K562 (cell line): Measurements from ENCODE around the gene NIPBL. TPM values are rescaled to one million over a fixed set of nuclear protein-coding genes. Genes with fewer than 3 reads are reported as not detected.
A peak's percentile ranks its signal among the peaks of the same experiment; 100 is the strongest.

Experiments
- KDM4B ChIP-seq, 2 experiments: fragments of 450-650 bp in 1 of 2; sonication (generic) in 1 of 2; IDR thresholded peaks; 2 replicates each; pipeline ENCODE4 v1.6.1; 2016 to 2017; ENCODE audit warnings: borderline replicate concordance in 2 of 2, antibody characterized with exemption in 1 of 2, low read depth in 1 of 2, mild to moderate bottlenecking in 1 of 2
- MAZ ChIP-seq, 2 experiments: fragments of 450-650 bp in 1 of 2; sonication (generic) in 1 of 2; formaldehyde crosslinking; IDR thresholded peaks in 1 of 2; conservative IDR thresholded peaks in 1 of 2; 2 replicates each; pipeline versions ENCODE4 v1.4.0 to v1.5.0; 2020; ENCODE audit warnings: mild to moderate bottlenecking in 1 of 2, missing genetic modification reagents in 1 of 2
- ZNF445 ChIP-seq: fragments of 250-450 bp; sonication (Bioruptor Pico); IDR thresholded peaks from 2 replicates; pipeline ENCODE4 v1.4.0; 2020; ENCODE audit warnings: low read depth, mild to moderate bottlenecking, moderate library complexity
- polyA plus RNA-seq, 8 experiments: library from polyadenylated mRNA; depleted of rRNA in 4 of 8; stranded (reverse) in 5 of 8; unstranded in 3 of 8; fragments of >200 nt; fragmentation: Nextera tagmentation in 2 of 8; fragmentation: Illumina TruSeq in 1 of 8; extraction: Ambion mirVana in 2 of 8; extraction: Trizol in 1 of 8; gene quantifications; 2 replicates each; pipeline versions ENCODE4 v1.2.1 to v1.2.3, GENCODE V29; 2011 to 2014; ENCODE audit warnings: inconsistent platforms in 1 of 8, missing spikeins in 1 of 8
- total RNA-seq, 7 experiments: library from RNA; depleted of rRNA in 6 of 7; stranded (reverse); fragments of >200 nt in 6 of 7; fragmentation: Illumina TruSeq in 2 of 7; extraction: Trizol in 2 of 7; gene quantifications; 2 replicates each; pipeline versions ENCODE4 v1.2.1 to v1.2.3, GENCODE V29; 2011 to 2021; ENCODE audit warnings: low replicate concordance in 1 of 7
- TF ChIP-seq, protein P1 (sequence below): fragments of 200-600 bp; sonication (generic); IDR thresholded peaks from one replicate; pipeline ENCODE4 v1.6.1; 2012; ENCODE audit warnings: mild to moderate bottlenecking, low read depth, low read length, inconsistent platforms
- TF ChIP-seq, protein P2 (sequence below): sonication (generic); formaldehyde crosslinking; IDR thresholded peaks from 2 replicates; pipeline ENCODE4 v1.4.0; 2020; ENCODE audit warnings: mild to moderate bottlenecking, missing genetic modification reagents
- TF ChIP-seq, protein P3 (sequence below): fragments of 250-450 bp; sonication (Bioruptor Pico); IDR thresholded peaks from 2 replicates; pipeline ENCODE4 v1.8.0; 2021; ENCODE audit warnings: moderate library complexity, mild to moderate bottlenecking, inconsistent platforms
- TF ChIP-seq, protein P4 (sequence below): fragments of 450-650 bp; formaldehyde crosslinking; conservative IDR thresholded peaks from 2 replicates; pipeline ENCODE4 v1.4.0; 2022; ENCODE audit warnings: mild to moderate bottlenecking, missing genetic modification characterization
- TF ChIP-seq, protein P5 (sequence below): sonication (generic); formaldehyde crosslinking; IDR thresholded peaks from 2 replicates; pipeline ENCODE4 v1.8.0; 2022; ENCODE audit warnings: mild to moderate bottlenecking, low read depth, missing genetic modification reagents

The NIPBL gene
- total and polyA plus RNA-seq, 9 of the 15 experiments (the other 6 are each of a cell fraction or from before 2014, with no cell fraction given) = 12.9 to 56.7 (median 38.9) TPM

DNA sequence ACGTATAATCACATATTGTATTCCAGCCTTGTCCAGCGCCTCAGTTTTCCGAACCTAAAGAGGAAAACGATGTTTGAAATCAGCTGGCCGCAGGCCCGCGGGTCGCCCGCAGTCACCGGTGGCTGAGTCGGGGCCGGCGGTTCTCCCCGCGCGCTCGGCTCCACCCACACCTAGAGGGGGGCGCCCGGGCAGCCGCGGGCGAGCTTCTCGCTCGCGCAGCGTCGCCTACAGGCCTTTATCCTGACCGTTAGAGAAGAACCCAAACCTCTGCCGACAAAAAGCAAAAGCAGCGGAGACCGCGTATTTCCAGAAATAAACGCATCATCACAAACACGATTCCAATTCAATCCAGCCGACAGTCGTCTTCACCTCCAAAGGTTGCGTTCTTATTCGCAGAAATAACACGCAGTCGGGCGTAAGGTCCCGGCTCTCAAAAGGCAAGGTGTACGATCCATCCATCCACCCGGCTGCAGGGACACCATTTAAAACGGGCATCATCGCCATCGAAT, 725 bp upstream of the NIPBL start (continued):
- TF ChIP-seq, protein P1, sequence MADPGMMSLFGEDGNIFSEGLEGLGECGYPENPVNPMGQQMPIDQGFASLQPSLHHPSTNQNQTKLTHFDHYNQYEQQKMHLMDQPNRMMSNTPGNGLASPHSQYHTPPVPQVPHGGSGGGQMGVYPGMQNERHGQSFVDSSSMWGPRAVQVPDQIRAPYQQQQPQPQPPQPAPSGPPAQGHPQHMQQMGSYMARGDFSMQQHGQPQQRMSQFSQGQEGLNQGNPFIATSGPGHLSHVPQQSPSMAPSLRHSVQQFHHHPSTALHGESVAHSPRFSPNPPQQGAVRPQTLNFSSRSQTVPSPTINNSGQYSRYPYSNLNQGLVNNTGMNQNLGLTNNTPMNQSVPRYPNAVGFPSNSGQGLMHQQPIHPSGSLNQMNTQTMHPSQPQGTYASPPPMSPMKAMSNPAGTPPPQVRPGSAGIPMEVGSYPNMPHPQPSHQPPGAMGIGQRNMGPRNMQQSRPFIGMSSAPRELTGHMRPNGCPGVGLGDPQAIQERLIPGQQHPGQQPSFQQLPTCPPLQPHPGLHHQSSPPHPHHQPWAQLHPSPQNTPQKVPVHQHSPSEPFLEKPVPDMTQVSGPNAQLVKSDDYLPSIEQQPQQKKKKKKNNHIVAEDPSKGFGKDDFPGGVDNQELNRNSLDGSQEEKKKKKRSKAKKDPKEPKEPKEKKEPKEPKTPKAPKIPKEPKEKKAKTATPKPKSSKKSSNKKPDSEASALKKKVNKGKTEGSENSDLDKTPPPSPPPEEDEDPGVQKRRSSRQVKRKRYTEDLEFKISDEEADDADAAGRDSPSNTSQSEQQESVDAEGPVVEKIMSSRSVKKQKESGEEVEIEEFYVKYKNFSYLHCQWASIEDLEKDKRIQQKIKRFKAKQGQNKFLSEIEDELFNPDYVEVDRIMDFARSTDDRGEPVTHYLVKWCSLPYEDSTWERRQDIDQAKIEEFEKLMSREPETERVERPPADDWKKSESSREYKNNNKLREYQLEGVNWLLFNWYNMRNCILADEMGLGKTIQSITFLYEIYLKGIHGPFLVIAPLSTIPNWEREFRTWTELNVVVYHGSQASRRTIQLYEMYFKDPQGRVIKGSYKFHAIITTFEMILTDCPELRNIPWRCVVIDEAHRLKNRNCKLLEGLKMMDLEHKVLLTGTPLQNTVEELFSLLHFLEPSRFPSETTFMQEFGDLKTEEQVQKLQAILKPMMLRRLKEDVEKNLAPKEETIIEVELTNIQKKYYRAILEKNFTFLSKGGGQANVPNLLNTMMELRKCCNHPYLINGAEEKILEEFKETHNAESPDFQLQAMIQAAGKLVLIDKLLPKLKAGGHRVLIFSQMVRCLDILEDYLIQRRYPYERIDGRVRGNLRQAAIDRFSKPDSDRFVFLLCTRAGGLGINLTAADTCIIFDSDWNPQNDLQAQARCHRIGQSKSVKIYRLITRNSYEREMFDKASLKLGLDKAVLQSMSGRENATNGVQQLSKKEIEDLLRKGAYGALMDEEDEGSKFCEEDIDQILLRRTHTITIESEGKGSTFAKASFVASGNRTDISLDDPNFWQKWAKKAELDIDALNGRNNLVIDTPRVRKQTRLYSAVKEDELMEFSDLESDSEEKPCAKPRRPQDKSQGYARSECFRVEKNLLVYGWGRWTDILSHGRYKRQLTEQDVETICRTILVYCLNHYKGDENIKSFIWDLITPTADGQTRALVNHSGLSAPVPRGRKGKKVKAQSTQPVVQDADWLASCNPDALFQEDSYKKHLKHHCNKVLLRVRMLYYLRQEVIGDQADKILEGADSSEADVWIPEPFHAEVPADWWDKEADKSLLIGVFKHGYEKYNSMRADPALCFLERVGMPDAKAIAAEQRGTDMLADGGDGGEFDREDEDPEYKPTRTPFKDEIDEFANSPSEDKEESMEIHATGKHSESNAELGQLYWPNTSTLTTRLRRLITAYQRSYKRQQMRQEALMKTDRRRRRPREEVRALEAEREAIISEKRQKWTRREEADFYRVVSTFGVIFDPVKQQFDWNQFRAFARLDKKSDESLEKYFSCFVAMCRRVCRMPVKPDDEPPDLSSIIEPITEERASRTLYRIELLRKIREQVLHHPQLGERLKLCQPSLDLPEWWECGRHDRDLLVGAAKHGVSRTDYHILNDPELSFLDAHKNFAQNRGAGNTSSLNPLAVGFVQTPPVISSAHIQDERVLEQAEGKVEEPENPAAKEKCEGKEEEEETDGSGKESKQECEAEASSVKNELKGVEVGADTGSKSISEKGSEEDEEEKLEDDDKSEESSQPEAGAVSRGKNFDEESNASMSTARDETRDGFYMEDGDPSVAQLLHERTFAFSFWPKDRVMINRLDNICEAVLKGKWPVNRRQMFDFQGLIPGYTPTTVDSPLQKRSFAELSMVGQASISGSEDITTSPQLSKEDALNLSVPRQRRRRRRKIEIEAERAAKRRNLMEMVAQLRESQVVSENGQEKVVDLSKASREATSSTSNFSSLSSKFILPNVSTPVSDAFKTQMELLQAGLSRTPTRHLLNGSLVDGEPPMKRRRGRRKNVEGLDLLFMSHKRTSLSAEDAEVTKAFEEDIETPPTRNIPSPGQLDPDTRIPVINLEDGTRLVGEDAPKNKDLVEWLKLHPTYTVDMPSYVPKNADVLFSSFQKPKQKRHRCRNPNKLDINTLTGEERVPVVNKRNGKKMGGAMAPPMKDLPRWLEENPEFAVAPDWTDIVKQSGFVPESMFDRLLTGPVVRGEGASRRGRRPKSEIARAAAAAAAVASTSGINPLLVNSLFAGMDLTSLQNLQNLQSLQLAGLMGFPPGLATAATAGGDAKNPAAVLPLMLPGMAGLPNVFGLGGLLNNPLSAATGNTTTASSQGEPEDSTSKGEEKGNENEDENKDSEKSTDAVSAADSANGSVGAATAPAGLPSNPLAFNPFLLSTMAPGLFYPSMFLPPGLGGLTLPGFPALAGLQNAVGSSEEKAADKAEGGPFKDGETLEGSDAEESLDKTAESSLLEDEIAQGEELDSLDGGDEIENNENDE = no peak
- TF ChIP-seq, protein P2, sequence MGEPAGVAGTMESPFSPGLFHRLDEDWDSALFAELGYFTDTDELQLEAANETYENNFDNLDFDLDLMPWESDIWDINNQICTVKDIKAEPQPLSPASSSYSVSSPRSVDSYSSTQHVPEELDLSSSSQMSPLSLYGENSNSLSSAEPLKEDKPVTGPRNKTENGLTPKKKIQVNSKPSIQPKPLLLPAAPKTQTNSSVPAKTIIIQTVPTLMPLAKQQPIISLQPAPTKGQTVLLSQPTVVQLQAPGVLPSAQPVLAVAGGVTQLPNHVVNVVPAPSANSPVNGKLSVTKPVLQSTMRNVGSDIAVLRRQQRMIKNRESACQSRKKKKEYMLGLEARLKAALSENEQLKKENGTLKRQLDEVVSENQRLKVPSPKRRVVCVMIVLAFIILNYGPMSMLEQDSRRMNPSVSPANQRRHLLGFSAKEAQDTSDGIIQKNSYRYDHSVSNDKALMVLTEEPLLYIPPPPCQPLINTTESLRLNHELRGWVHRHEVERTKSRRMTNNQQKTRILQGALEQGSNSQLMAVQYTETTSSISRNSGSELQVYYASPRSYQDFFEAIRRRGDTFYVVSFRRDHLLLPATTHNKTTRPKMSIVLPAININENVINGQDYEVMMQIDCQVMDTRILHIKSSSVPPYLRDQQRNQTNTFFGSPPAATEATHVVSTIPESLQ (CRISPR knock-in tag) = 0 out of 2 replicates have a peak, but pooled peaks have one; percentile 63
- no peak for TF ChIP-seq KDM4B (IDR thresholded peaks at IDR 0.05; ENCODE audit: borderline replicate concordance in 2 of 2, low read depth in 1 of 2)
- TF ChIP-seq MAZ (CRISPR knock-in tag; conservative IDR thresholded peaks at IDR 0.05 in 1 of 2, IDR thresholded peaks at IDR 0.05 in 1 of 2) = peak in 1 of 2 experiments; percentile 83; a peak in 3 of 4 replicates
- TF ChIP-seq, protein P3, sequence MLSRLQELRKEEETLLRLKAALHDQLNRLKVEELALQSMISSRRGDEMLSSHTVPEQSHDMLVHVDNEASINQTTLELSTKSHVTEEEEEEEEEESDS = no peak
- no peak for TF ChIP-seq ZNF445 (CRISPR knock-in tag)
- TF ChIP-seq, protein P4, sequence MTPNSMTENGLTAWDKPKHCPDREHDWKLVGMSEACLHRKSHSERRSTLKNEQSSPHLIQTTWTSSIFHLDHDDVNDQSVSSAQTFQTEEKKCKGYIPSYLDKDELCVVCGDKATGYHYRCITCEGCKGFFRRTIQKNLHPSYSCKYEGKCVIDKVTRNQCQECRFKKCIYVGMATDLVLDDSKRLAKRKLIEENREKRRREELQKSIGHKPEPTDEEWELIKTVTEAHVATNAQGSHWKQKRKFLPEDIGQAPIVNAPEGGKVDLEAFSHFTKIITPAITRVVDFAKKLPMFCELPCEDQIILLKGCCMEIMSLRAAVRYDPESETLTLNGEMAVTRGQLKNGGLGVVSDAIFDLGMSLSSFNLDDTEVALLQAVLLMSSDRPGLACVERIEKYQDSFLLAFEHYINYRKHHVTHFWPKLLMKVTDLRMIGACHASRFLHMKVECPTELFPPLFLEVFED = no peak
- TF ChIP-seq, protein P5, sequence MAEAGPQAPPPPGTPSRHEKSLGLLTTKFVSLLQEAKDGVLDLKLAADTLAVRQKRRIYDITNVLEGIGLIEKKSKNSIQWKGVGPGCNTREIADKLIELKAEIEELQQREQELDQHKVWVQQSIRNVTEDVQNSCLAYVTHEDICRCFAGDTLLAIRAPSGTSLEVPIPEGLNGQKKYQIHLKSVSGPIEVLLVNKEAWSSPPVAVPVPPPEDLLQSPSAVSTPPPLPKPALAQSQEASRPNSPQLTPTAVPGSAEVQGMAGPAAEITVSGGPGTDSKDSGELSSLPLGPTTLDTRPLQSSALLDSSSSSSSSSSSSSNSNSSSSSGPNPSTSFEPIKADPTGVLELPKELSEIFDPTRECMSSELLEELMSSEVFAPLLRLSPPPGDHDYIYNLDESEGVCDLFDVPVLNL (CRISPR knock-in tag) = no peak
